GM12801 (cell line): ENCODE data around the gene FOXP2.

Experiments
- CTCF ChIP-seq: IDR thresholded peaks from one replicate; pipeline ENCODE4 v1.5.1; 2011; ENCODE audit warnings: control low read depth; ENCODE audit not compliant: insufficient read length; ENCODE audit errors: extremely low read depth

FOXP2 gene

GRCh38 chr7:114487174-114487573 is 72.6 kb downstream of the FOXP2 start:
- no peak for TF ChIP-seq CTCF

- TF ChIP-seq CTCF = no peak
These were observed 74.1 kb downstream of the FOXP2 start for GRCh38 chr7:114488696-114489095.

GRCh38 chr7:114502454-114503254 is 88.0 kb downstream of the FOXP2 start:
- no peak for TF ChIP-seq CTCF

GRCh38 chr7:114504586-114504985 is 90.0 kb downstream of the FOXP2 start:
- no peak for TF ChIP-seq CTCF

GRCh38 chr7:114507381-114507780 is 92.8 kb downstream of the FOXP2 start:
- TF ChIP-seq CTCF = no peak

GRCh38 chr7:114508086-114508485 is 93.5 kb downstream of the FOXP2 start:
- no peak for TF ChIP-seq CTCF

GRCh38 chr7:114519240-114519639 is 104.6 kb downstream of the FOXP2 start:
- TF ChIP-seq CTCF = no peak
